Measurements from ENCODE around the gene CACNA1S. TPM values are rescaled to one million over a fixed set of nuclear protein-coding genes. Genes with fewer than 3 reads are reported as not detected.

Gene CACNA1S
- total and polyA plus RNA-seq, 2 of the 13 experiments (the other 11 are each of a cell fraction or from before 2014, with no cell fraction given): not detected

GRCh38 chr1:201154389-201155165 is 42.4 kb upstream of the CACNA1S start, which contains the start of gene TMEM9 (continued):
- no peak for TF ChIP-seq ZNF687 (CRISPR knock-in tag; IDR thresholded peaks at IDR 0.05)
- no peak for TF ChIP-seq REPIN1 (CRISPR knock-in tag; IDR thresholded peaks at IDR 0.05; ENCODE audit: borderline replicate concordance, low read depth)
- no peak for TF ChIP-seq MXD3 (CRISPR knock-in tag; IDR thresholded peaks at IDR 0.05)
- no peak for TF ChIP-seq ZNF513 (CRISPR knock-in tag; conservative IDR thresholded peaks at IDR 0.05)
- TF ChIP-seq ZNF256 (CRISPR knock-in tag; conservative IDR thresholded peaks at IDR 0.05): no peak
- no peak for TF ChIP-seq ZBED4 (CRISPR knock-in tag; IDR thresholded peaks at IDR 0.05; ENCODE audit: borderline replicate concordance)
- TF ChIP-seq ELF3 (CRISPR knock-in tag; IDR thresholded peaks at IDR 0.05): no peak
- TF ChIP-seq ZNF790 (CRISPR knock-in tag; IDR thresholded peaks at IDR 0.05; ENCODE audit: borderline replicate concordance): no peak
- no peak for TF ChIP-seq WIZ (CRISPR knock-in tag; IDR thresholded peaks at IDR 0.05)
- no peak for TF ChIP-seq ZNF674 (CRISPR knock-in tag; IDR thresholded peaks at IDR 0.05; ENCODE audit: low read depth)
- no peak for TF ChIP-seq ZNF276 (CRISPR knock-in tag; IDR thresholded peaks at IDR 0.05; ENCODE audit: low read depth)
- TF ChIP-seq DR1 (CRISPR knock-in tag; IDR thresholded peaks at IDR 0.05): no peak
- TF ChIP-seq RELA (CRISPR knock-in tag; IDR thresholded peaks at IDR 0.05): no peak
- TF ChIP-seq TIGD3 (CRISPR knock-in tag; IDR thresholded peaks at IDR 0.05; ENCODE audit: borderline replicate concordance): no peak
